HepG2 (cell line): Measurements from ENCODE around the gene TMEM117. TPM values are rescaled to one million over a fixed set of nuclear protein-coding genes. Genes with fewer than 3 reads are reported as not detected.

Experiments
- CHD4 ChIP-seq: fragments of 200-600 bp; sonication (generic); IDR thresholded peaks from 2 replicates; pipeline ENCODE4 v1.7.0; 2017; ENCODE audit warnings: mild to moderate bottlenecking, low read length, borderline replicate concordance
- MTA1 ChIP-seq: sonication (generic); formaldehyde crosslinking; IDR thresholded peaks from 2 replicates; pipeline ENCODE4 v1.4.0; 2020; ENCODE audit warnings: missing genetic modification reagents, mild to moderate bottlenecking, borderline replicate concordance
- PHF5A ChIP-seq: IDR thresholded peaks from one replicate; pipeline ENCODE4 v1.6.1; 2018; ENCODE audit warnings: low read depth, missing genetic modification reagents; ENCODE audit not compliant: unreplicated experiment
- POLR2AphosphoS5 ChIP-seq: IDR thresholded peaks from 2 replicates; pipeline ENCODE4 v1.6.1; 2012; ENCODE audit warnings: low read depth, low read length
- TBX3 ChIP-seq: fragments of 450-650 bp; IDR thresholded peaks from 2 replicates; pipeline ENCODE4 v1.6.1; 2017; ENCODE audit warnings: antibody characterized with exemption, mild to moderate bottlenecking, inconsistent platforms, borderline replicate concordance
- TSC22D2 ChIP-seq: sonication (generic); formaldehyde crosslinking; IDR thresholded peaks from 2 replicates; pipeline ENCODE4 v1.5.1; 2020; ENCODE audit warnings: missing genetic modification reagents, mild to moderate bottlenecking, borderline replicate concordance
- XRCC5 ChIP-seq: fragments of 200-400 bp; formaldehyde crosslinking; optimal IDR thresholded peaks from 2 replicates; pipeline ENCODE3; 2017; ENCODE audit warnings: mild to moderate bottlenecking, low read length
- ZBTB21 ChIP-seq: sonication (generic); formaldehyde crosslinking; IDR thresholded peaks from 2 replicates; pipeline ENCODE4 v1.4.0; 2020; ENCODE audit warnings: missing genetic modification reagents
- ZFAT ChIP-seq: sonication (generic); formaldehyde crosslinking; conservative IDR thresholded peaks from 2 replicates; pipeline ENCODE4 v1.8.1; 2023; ENCODE audit warnings: missing genetic modification reagents, inconsistent platforms
- ZMYM4 ChIP-seq: sonication (generic); formaldehyde crosslinking; IDR thresholded peaks from 2 replicates; pipeline ENCODE4 v1.8.1; 2023; ENCODE audit warnings: mild to moderate bottlenecking, missing genetic modification reagents
- ZNF138 ChIP-seq: sonication (generic); formaldehyde crosslinking; IDR thresholded peaks from 2 replicates; pipeline ENCODE4 v1.5.0; 2020; ENCODE audit warnings: mild to moderate bottlenecking, low read depth, missing genetic modification reagents
- ZNF607 ChIP-seq: sonication (generic); formaldehyde crosslinking; IDR thresholded peaks from 2 replicates; pipeline ENCODE4 v1.5.1; 2020; ENCODE audit warnings: missing genetic modification reagents, mild to moderate bottlenecking, borderline replicate concordance
- ZNF747 ChIP-seq: sonication (generic); formaldehyde crosslinking; IDR thresholded peaks from 2 replicates; pipeline ENCODE4 v1.8.1; 2023; ENCODE audit warnings: missing genetic modification reagents, mild to moderate bottlenecking, borderline replicate concordance
- ZNF781 ChIP-seq: sonication (generic); formaldehyde crosslinking; IDR thresholded peaks from 2 replicates; pipeline ENCODE4 v1.5.1; 2020; ENCODE audit warnings: borderline replicate concordance, mild to moderate bottlenecking, missing genetic modification reagents; ENCODE audit errors: not compliant biosample characterization
- polyA plus RNA-seq, 8 experiments: library from polyadenylated mRNA; depleted of rRNA in 3 of 8; stranded (reverse) in 7 of 8; unstranded in 1 of 8; fragments of >200 nt; fragmentation: Illumina TruSeq in 4 of 8; extraction: Trizol in 4 of 8; gene quantifications; 2 replicates each; pipeline versions ENCODE4 v1.2.1 to v1.2.3, GENCODE V29; 2011 to 2016; ENCODE audit warnings: low read depth in 4 of 8, missing spikeins in 1 of 8, mixed read lengths in 1 of 8; ENCODE audit not compliant: insufficient read depth in 1 of 8
- total RNA-seq, 5 experiments: library from RNA; depleted of rRNA; stranded (reverse); fragments of >200 nt; fragmentation: Illumina TruSeq; extraction: Trizol; gene quantifications; 2 replicates each; pipeline ENCODE4 v1.2.3, GENCODE V29; 2016; ENCODE audit warnings: low read depth in 1 of 5
- TF ChIP-seq, protein P1 (sequence below): sonication (generic); formaldehyde crosslinking; IDR thresholded peaks from 2 replicates; pipeline ENCODE4 v1.4.0; 2020; ENCODE audit warnings: missing genetic modification reagents
- TF ChIP-seq, protein P2 (sequence below): sonication (generic); formaldehyde crosslinking; IDR thresholded peaks from 2 replicates; pipeline ENCODE4 v1.5.1; 2020; ENCODE audit warnings: missing genetic modification reagents, mild to moderate bottlenecking, borderline replicate concordance
- TF ChIP-seq, protein P3 (sequence below): sonication (generic); formaldehyde crosslinking; IDR thresholded peaks from 2 replicates; pipeline ENCODE4 v1.4.0; 2020; ENCODE audit warnings: missing genetic modification reagents
- TF ChIP-seq, protein P4 (sequence below): sonication (generic); formaldehyde crosslinking; conservative IDR thresholded peaks from 2 replicates; pipeline ENCODE4 v1.4.0; 2020; ENCODE audit warnings: missing genetic modification reagents
- TF ChIP-seq, protein P5 (sequence below): sonication (generic); formaldehyde crosslinking; IDR thresholded peaks from 2 replicates; pipeline ENCODE4 v1.4.0; 2020; ENCODE audit warnings: missing genetic modification reagents

Gene TMEM117
- total and polyA plus RNA-seq, 2 of the 13 experiments (the other 11 are each of a cell fraction or from before 2014, with no cell fraction given): 2.8 to 8.5 TPM

DNA sequence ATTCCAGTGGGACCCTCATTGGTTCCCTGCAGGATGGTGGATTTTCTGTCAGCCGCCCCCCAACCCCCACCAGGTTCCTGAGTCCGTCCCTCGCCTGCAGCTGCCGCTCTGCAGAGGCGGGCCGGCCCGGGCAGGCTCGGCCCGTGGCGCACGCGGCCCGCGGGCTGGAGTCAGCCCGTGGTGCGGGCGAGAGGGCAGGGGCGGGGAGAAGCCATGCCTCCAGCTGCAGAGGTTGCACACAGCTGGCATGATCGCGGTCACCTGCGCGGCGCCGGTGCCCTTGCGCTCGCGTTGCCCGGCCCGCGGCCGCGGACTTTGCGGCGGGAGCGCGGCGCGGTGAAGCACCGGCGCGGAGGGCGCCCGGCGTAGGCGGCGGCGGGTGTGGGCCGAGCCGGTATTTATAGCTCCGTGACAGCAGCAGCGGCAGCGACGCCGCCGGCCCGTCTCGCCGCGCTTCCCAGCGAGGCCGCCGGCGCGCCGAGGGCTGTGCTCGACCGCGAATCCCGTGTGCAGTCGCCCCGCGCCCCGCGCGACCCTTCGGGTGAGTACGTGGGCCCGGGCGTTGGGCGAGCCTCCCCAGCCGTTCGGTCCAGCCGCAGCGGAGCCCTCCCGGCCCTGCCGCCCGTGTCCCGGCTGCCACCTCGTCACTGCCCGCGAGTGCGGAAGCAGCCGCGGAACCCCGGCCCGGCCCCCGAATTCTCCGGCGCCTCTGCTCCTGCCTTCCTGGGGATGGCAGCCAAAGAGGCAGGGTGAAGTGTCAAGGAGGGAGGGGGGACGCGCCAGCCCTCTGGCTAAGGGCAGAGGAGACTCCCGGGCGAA, at the start of gene TMEM117 (continued):
- TF ChIP-seq, protein P1, sequence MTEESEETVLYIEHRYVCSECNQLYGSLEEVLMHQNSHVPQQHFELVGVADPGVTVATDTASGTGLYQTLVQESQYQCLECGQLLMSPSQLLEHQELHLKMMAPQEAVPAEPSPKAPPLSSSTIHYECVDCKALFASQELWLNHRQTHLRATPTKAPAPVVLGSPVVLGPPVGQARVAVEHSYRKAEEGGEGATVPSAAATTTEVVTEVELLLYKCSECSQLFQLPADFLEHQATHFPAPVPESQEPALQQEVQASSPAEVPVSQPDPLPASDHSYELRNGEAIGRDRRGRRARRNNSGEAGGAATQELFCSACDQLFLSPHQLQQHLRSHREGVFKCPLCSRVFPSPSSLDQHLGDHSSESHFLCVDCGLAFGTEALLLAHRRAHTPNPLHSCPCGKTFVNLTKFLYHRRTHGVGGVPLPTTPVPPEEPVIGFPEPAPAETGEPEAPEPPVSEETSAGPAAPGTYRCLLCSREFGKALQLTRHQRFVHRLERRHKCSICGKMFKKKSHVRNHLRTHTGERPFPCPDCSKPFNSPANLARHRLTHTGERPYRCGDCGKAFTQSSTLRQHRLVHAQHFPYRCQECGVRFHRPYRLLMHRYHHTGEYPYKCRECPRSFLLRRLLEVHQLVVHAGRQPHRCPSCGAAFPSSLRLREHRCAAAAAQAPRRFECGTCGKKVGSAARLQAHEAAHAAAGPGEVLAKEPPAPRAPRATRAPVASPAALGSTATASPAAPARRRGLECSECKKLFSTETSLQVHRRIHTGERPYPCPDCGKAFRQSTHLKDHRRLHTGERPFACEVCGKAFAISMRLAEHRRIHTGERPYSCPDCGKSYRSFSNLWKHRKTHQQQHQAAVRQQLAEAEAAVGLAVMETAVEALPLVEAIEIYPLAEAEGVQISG: peak; percentile 46
- TF ChIP-seq CHD4: no peak
- TF ChIP-seq, protein P2, sequence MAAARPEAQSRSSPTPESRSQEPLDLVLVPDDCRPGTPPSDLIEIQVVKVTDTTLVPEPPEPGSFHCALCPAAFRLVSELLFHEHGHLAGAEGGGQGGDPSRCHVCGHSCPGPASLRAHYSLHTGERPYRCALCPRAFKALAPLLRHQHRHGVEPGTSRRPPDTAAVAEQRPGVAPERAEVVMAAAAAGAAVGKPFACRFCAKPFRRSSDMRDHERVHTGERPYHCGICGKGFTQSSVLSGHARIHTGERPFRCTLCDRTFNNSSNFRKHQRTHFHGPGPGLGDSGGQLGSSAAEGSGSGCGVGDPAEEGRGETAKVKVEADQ (CRISPR knock-in tag): no peak; the same call in 1 of the 2 replicates
- TF ChIP-seq ZFAT: no peak; the same call in 1 of the 2 replicates
- TF ChIP-seq, protein P3, sequence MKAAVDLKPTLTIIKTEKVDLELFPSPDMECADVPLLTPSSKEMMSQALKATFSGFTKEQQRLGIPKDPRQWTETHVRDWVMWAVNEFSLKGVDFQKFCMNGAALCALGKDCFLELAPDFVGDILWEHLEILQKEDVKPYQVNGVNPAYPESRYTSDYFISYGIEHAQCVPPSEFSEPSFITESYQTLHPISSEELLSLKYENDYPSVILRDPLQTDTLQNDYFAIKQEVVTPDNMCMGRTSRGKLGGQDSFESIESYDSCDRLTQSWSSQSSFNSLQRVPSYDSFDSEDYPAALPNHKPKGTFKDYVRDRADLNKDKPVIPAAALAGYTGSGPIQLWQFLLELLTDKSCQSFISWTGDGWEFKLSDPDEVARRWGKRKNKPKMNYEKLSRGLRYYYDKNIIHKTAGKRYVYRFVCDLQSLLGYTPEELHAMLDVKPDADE (CRISPR knock-in tag): no peak
- 0 out of 2 replicates have a peak, but pooled peaks have one; percentile 27 for TF ChIP-seq TSC22D2 (CRISPR knock-in tag)
- no peak; the same call in 1 of the 2 replicates for TF ChIP-seq POLR2AphosphoS5
- no peak for TF ChIP-seq ZBTB21
- TF ChIP-seq ZNF781: no peak
- TF ChIP-seq MTA1 (CRISPR knock-in tag): peak; percentile 63; the same call in 1 of the 2 replicates
- no peak for TF ChIP-seq XRCC5
- TF ChIP-seq PHF5A (CRISPR knock-in tag): peak; percentile 4
- peak; percentile 24; the same call in 1 of the 2 replicates for TF ChIP-seq ZNF138 (CRISPR knock-in tag)
- TF ChIP-seq ZNF747 (CRISPR knock-in tag): no peak
- TF ChIP-seq ZNF607 (CRISPR knock-in tag): peak; percentile 58; the same call in 1 of the 2 replicates
- TF ChIP-seq, protein P4, sequence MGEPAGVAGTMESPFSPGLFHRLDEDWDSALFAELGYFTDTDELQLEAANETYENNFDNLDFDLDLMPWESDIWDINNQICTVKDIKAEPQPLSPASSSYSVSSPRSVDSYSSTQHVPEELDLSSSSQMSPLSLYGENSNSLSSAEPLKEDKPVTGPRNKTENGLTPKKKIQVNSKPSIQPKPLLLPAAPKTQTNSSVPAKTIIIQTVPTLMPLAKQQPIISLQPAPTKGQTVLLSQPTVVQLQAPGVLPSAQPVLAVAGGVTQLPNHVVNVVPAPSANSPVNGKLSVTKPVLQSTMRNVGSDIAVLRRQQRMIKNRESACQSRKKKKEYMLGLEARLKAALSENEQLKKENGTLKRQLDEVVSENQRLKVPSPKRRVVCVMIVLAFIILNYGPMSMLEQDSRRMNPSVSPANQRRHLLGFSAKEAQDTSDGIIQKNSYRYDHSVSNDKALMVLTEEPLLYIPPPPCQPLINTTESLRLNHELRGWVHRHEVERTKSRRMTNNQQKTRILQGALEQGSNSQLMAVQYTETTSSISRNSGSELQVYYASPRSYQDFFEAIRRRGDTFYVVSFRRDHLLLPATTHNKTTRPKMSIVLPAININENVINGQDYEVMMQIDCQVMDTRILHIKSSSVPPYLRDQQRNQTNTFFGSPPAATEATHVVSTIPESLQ (CRISPR knock-in tag): no peak
- no peak for TF ChIP-seq TBX3
- no peak; the same call in 1 of the 2 replicates for TF ChIP-seq ZMYM4 (CRISPR knock-in tag)
- TF ChIP-seq, protein P5, sequence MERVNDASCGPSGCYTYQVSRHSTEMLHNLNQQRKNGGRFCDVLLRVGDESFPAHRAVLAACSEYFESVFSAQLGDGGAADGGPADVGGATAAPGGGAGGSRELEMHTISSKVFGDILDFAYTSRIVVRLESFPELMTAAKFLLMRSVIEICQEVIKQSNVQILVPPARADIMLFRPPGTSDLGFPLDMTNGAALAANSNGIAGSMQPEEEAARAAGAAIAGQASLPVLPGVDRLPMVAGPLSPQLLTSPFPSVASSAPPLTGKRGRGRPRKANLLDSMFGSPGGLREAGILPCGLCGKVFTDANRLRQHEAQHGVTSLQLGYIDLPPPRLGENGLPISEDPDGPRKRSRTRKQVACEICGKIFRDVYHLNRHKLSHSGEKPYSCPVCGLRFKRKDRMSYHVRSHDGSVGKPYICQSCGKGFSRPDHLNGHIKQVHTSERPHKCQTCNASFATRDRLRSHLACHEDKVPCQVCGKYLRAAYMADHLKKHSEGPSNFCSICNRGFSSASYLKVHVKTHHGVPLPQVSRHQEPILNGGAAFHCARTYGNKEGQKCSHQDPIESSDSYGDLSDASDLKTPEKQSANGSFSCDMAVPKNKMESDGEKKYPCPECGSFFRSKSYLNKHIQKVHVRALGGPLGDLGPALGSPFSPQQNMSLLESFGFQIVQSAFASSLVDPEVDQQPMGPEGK (CRISPR knock-in tag): peak; percentile 72
